ENCODE data around the gene INTS4.
A peak's percentile ranks its signal among the peaks of the same experiment; 100 is the strongest.

- TF ChIP-seq CTCF (IDR thresholded peaks at IDR 0.05; ENCODE audit: low read depth, low read length), result peak; percentile 87
- no peak for TF ChIP-seq POLR2A (IDR thresholded peaks at IDR 0.05; ENCODE audit: extremely low read depth, insufficient read length)
- no peak for TF ChIP-seq MYC (IDR thresholded peaks at IDR 0.05; ENCODE audit: low read depth, low read length)
- no peak for TF ChIP-seq MAX (IDR thresholded peaks at IDR 0.05; ENCODE audit: low read depth, low read length)
Measured at GRCh38 chr11:78000193-78000592, 5.7 kb upstream of the INTS4 start.
